Liver (tissue), 9 donors: ENCODE data around the gene ARL5B. TPM values are rescaled to one million over a fixed set of nuclear protein-coding genes. Genes with fewer than 3 reads are reported as not detected.

Experiments
- DNase-seq: peaks from one replicate; pipeline ENCODE4 v3.0.0-alpha.2; 2017; ENCODE audit warnings: low spot score
- H3K27ac ChIP-seq, 2 donors: one replicate each; pipeline ENCODE4 v1.7.0; 2013; ENCODE audit warnings: inconsistent platforms in 2 of 2, low read length in 2 of 2, control low read depth in 1 of 2, low read depth in 1 of 2, mild to moderate bottlenecking in 1 of 2
- H3K27me3 ChIP-seq, 4 donors: one replicate each; pipeline versions ENCODE4 v1.6.1 to v1.7.0; 2013; ENCODE audit warnings: low read length in 3 of 4, inconsistent platforms in 1 of 4, mild to moderate bottlenecking in 1 of 4, moderate library complexity in 1 of 4; ENCODE audit not compliant: control insufficient read depth in 4 of 4, insufficient read depth in 4 of 4
- H3K36me3 ChIP-seq, 4 donors: one replicate each; pipeline versions ENCODE4 v1.6.1 to v1.7.0; 2013; ENCODE audit warnings: low read length in 3 of 4, mild to moderate bottlenecking in 3 of 4, low read depth in 1 of 4, moderate library complexity in 1 of 4; ENCODE audit not compliant: control insufficient read depth in 4 of 4, insufficient read depth in 3 of 4
- H3K4me1 ChIP-seq, 4 donors: one replicate each; pipeline versions ENCODE4 v1.6.1 to v1.7.0; 2013; ENCODE audit warnings: low read length in 3 of 4, mild to moderate bottlenecking in 3 of 4, moderate library complexity in 1 of 4; ENCODE audit not compliant: control insufficient read depth in 4 of 4, insufficient read depth in 4 of 4
- H3K4me3 ChIP-seq, 3 donors: one replicate each; pipeline versions ENCODE4 v1.6.1 to v1.7.0; 2013; ENCODE audit warnings: low read length in 3 of 3, control low read depth in 1 of 3, low read depth in 1 of 3, mild to moderate bottlenecking in 1 of 3
- H3K9ac ChIP-seq, 2 donors: one replicate each; pipeline ENCODE4 v1.7.0; 2013; ENCODE audit warnings: low read length in 2 of 2, mild to moderate bottlenecking in 2 of 2, moderate library complexity in 2 of 2, control low read depth in 1 of 2, low read depth in 1 of 2
- H3K9me3 ChIP-seq, 4 donors: one replicate each; pipeline versions ENCODE4 v1.6.1 to v1.7.0; 2013; ENCODE audit warnings: low read length in 3 of 4; ENCODE audit not compliant: control insufficient read depth in 4 of 4
- FOXA1 ChIP-seq: IDR thresholded peaks from 2 replicates; pipeline ENCODE4 v1.6.1; 2016; ENCODE audit warnings: antibody characterized with exemption
- FOXA2 ChIP-seq: IDR thresholded peaks from 2 replicates; pipeline ENCODE4 v1.6.1; 2016; ENCODE audit warnings: antibody characterized with exemption
- GABPA ChIP-seq, 2 donors: IDR thresholded peaks in 1 of 2; conservative IDR thresholded peaks in 1 of 2; 2 replicates each; pipeline ENCODE4 v1.6.1; 2016; ENCODE audit warnings: antibody characterized with exemption in 2 of 2, mild to moderate bottlenecking in 1 of 2, moderate library complexity in 1 of 2
- HNF4A ChIP-seq, 2 donors: conservative IDR thresholded peaks; 2 replicates each; pipeline ENCODE4 v1.6.1; 2016; ENCODE audit warnings: antibody characterized with exemption in 2 of 2, mild to moderate bottlenecking in 2 of 2
- HNF4G ChIP-seq: IDR thresholded peaks from 2 replicates; pipeline ENCODE4 v1.6.1; 2016; ENCODE audit warnings: antibody characterized with exemption
- JUND ChIP-seq, 2 donors: IDR thresholded peaks; 2 replicates each; pipeline ENCODE4 v1.6.1; 2016; ENCODE audit warnings: antibody characterized with exemption in 2 of 2
- NR2F2 ChIP-seq: IDR thresholded peaks from 2 replicates; pipeline ENCODE4 v1.6.1; 2016; ENCODE audit warnings: antibody characterized with exemption
- RAD21 ChIP-seq, 2 donors: IDR thresholded peaks; 2 replicates each; pipeline ENCODE4 v1.6.1; 2016; ENCODE audit warnings: antibody characterized with exemption in 2 of 2, mild to moderate bottlenecking in 2 of 2
- RXRA ChIP-seq, 2 donors: IDR thresholded peaks; 2 replicates each; pipeline ENCODE4 v1.6.1; 2017 to 2018; ENCODE audit warnings: antibody characterized with exemption in 2 of 2, mild to moderate bottlenecking in 1 of 2
- SP1 ChIP-seq: IDR thresholded peaks from 2 replicates; pipeline ENCODE4 v1.6.1; 2018; ENCODE audit warnings: antibody characterized with exemption, mild to moderate bottlenecking
- TAF1 ChIP-seq: conservative IDR thresholded peaks from 2 replicates; pipeline ENCODE4 v1.6.1; 2016; ENCODE audit warnings: antibody characterized with exemption, mild to moderate bottlenecking
- YY1 ChIP-seq: IDR thresholded peaks from 2 replicates; pipeline ENCODE4 v1.6.1; 2016; ENCODE audit warnings: antibody characterized with exemption, mild to moderate bottlenecking
- WGBS: extraction: QIAGEN DNeasy Blood & Tissue Kit; methylation state at CpG from one replicate; pipeline ENCODE4 v1.1.7; 2013; 5-methylcytosine and 5-hydroxymethylcytosine counted together
- polyA plus RNA-seq, 2 donors: library from polyadenylated mRNA; stranded (reverse) in 1 of 2; unstranded in 1 of 2; fragments of 200-250 nt in 1 of 2; fragments of >200 nt in 1 of 2; fragmentation: Nextera tagmentation in 1 of 2; extraction: Ambion mirVana in 1 of 2; gene quantifications; one replicate each; pipeline versions ENCODE4 v1.2.1 to v1.2.3, GENCODE V29; 2013 to 2015
- total RNA-seq, 2 donors: library from RNA; depleted of rRNA; stranded (reverse); fragments of >200 nt; gene quantifications; one replicate each; pipeline ENCODE4 v1.2.3, GENCODE V29; 2014
- TF ChIP-seq, protein P1 (sequence below): IDR thresholded peaks from 2 replicates; pipeline ENCODE4 v1.6.1; 2016; ENCODE audit warnings: antibody characterized with exemption
- TF ChIP-seq, protein P2 (sequence below): IDR thresholded peaks from 2 replicates; pipeline ENCODE4 v1.6.1; 2016; ENCODE audit warnings: antibody characterized with exemption
- TF ChIP-seq, protein P3 (sequence below): fragments of 150-350 bp; IDR thresholded peaks from 2 replicates; pipeline ENCODE4 v1.5.1; 2017; ENCODE audit warnings: improper control_type of control experiment, low read depth, low read length; ENCODE audit not compliant: missing input control
- TF ChIP-seq, protein P4 (sequence below): IDR thresholded peaks from 2 replicates; pipeline ENCODE4 v1.6.1; 2016; ENCODE audit warnings: antibody characterized with exemption, mild to moderate bottlenecking
- TF ChIP-seq, protein P5 (sequence below): IDR thresholded peaks from 2 replicates; pipeline ENCODE4 v1.6.1; 2016; ENCODE audit warnings: antibody characterized with exemption
- donor health status: healthy.
- donor health status: healthy.
- donor health status: healthy.
- donor health status: healthy.
- donor health status: healthy.

Gene ARL5B
- total and polyA plus RNA-seq, 4 donors = 5.2 to 19.5 (median 12.3) TPM

DNA sequence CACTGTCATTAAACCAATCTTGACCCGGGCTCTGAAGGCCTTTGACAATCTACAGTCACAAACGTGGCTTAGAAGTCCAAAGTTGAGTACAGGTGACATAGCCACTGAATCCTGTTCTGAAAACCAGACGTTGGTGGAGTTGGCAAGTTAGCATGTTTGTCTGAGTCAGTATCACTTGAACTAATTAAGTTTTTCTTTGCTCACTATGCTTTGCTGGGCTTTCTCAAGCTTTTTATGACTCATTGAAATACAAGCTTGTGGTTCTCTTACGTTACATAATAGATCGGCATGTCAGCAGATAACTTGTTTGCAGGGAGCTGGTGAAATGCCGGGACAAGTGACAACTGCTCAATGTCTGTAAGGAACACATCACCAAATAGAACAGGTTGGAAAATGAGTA, 53.8 kb downstream of the ARL5B start:
- H3K4me1 ChIP-seq = no peaks in the 10 kb centered on the region
- TF ChIP-seq JUND (IDR thresholded peaks at IDR 0.05) = no peak
- TF ChIP-seq, protein P1, sequence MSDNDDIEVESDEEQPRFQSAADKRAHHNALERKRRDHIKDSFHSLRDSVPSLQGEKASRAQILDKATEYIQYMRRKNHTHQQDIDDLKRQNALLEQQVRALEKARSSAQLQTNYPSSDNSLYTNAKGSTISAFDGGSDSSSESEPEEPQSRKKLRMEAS = no peak
- TF ChIP-seq HNF4A (conservative IDR thresholded peaks at IDR 0.05) = no peak
- TF ChIP-seq, protein P2, sequence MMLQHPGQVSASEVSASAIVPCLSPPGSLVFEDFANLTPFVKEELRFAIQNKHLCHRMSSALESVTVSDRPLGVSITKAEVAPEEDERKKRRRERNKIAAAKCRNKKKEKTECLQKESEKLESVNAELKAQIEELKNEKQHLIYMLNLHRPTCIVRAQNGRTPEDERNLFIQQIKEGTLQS = no peak
- TF ChIP-seq GABPA (IDR thresholded peaks at IDR 0.05 in 1 of 2, conservative IDR thresholded peaks at IDR 0.05 in 1 of 2) = no peak
- TF ChIP-seq, protein P3, sequence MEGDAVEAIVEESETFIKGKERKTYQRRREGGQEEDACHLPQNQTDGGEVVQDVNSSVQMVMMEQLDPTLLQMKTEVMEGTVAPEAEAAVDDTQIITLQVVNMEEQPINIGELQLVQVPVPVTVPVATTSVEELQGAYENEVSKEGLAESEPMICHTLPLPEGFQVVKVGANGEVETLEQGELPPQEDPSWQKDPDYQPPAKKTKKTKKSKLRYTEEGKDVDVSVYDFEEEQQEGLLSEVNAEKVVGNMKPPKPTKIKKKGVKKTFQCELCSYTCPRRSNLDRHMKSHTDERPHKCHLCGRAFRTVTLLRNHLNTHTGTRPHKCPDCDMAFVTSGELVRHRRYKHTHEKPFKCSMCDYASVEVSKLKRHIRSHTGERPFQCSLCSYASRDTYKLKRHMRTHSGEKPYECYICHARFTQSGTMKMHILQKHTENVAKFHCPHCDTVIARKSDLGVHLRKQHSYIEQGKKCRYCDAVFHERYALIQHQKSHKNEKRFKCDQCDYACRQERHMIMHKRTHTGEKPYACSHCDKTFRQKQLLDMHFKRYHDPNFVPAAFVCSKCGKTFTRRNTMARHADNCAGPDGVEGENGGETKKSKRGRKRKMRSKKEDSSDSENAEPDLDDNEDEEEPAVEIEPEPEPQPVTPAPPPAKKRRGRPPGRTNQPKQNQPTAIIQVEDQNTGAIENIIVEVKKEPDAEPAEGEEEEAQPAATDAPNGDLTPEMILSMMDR = no peak
- no peak for TF ChIP-seq YY1
- no peak for TF ChIP-seq RXRA (IDR thresholded peaks at IDR 0.05)
- TF ChIP-seq RAD21 (IDR thresholded peaks at IDR 0.05) = no peak
- no peak for TF ChIP-seq SP1
- TF ChIP-seq TAF1 = no peak
- no peak for TF ChIP-seq HNF4G
- no peak for TF ChIP-seq NR2F2
- TF ChIP-seq, protein P4, sequence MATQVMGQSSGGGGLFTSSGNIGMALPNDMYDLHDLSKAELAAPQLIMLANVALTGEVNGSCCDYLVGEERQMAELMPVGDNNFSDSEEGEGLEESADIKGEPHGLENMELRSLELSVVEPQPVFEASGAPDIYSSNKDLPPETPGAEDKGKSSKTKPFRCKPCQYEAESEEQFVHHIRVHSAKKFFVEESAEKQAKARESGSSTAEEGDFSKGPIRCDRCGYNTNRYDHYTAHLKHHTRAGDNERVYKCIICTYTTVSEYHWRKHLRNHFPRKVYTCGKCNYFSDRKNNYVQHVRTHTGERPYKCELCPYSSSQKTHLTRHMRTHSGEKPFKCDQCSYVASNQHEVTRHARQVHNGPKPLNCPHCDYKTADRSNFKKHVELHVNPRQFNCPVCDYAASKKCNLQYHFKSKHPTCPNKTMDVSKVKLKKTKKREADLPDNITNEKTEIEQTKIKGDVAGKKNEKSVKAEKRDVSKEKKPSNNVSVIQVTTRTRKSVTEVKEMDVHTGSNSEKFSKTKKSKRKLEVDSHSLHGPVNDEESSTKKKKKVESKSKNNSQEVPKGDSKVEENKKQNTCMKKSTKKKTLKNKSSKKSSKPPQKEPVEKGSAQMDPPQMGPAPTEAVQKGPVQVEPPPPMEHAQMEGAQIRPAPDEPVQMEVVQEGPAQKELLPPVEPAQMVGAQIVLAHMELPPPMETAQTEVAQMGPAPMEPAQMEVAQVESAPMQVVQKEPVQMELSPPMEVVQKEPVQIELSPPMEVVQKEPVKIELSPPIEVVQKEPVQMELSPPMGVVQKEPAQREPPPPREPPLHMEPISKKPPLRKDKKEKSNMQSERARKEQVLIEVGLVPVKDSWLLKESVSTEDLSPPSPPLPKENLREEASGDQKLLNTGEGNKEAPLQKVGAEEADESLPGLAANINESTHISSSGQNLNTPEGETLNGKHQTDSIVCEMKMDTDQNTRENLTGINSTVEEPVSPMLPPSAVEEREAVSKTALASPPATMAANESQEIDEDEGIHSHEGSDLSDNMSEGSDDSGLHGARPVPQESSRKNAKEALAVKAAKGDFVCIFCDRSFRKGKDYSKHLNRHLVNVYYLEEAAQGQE = no peak
- no peak for TF ChIP-seq FOXA2
- TF ChIP-seq, protein P5, sequence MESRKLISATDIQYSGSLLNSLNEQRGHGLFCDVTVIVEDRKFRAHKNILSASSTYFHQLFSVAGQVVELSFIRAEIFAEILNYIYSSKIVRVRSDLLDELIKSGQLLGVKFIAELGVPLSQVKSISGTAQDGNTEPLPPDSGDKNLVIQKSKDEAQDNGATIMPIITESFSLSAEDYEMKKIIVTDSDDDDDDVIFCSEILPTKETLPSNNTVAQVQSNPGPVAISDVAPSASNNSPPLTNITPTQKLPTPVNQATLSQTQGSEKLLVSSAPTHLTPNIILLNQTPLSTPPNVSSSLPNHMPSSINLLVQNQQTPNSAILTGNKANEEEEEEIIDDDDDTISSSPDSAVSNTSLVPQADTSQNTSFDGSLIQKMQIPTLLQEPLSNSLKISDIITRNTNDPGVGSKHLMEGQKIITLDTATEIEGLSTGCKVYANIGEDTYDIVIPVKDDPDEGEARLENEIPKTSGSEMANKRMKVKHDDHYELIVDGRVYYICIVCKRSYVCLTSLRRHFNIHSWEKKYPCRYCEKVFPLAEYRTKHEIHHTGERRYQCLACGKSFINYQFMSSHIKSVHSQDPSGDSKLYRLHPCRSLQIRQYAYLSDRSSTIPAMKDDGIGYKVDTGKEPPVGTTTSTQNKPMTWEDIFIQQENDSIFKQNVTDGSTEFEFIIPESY = no peak
- TF ChIP-seq FOXA1 = no peak
- WGBS = 70% methylated on average over 6 of the region's 6 CpGs
- no peak overlapping the region for H3K27ac ChIP-seq
- H3K4me3 ChIP-seq = no peak overlapping the region
- H3K27me3 ChIP-seq = no peaks in the 10 kb centered on the region
- no peaks in the 10 kb centered on the region for H3K9me3 ChIP-seq
- no peak overlapping the region for H3K9ac ChIP-seq
- no peaks in the 10 kb centered on the region for H3K36me3 ChIP-seq
- no peak for DNase-seq

DNA sequence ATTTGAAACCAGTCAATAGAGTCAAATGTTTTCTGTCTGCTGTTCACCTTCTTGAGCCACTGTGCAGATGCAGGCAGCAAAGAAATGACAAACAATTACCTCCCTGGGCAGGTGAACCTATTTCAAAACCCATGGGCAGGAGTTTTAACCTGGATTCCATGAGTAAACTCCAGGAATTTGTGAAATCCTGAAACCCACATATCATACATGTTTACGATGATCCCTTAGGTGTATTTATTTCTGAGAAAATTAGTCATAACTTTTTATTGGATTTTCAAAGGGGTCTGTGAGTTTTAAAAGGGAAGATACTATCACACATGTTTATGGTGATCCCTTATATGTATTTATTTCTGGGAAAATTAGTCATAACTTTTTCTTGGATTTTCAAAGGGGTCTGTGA, 59.8 kb downstream of the ARL5B start:
- Histone ChIP-seq H3K36me3 (no peaks in the 10 kb centered on the region), H3K4me3 (no peak overlapping the region), H3K27ac (no peak overlapping the region), H3K9me3 (no peaks in the 10 kb centered on the region), H3K4me1 (no peaks in the 10 kb centered on the region), H3K27me3 (peaks cover 0 to 3% (median 0%) of the 10 kb centered on the region in 4 donors), H3K9ac (no peak overlapping the region)
- no peak for TF ChIP-seq GABPA (IDR thresholded peaks at IDR 0.05 in 1 of 2, conservative IDR thresholded peaks at IDR 0.05 in 1 of 2)
- TF ChIP-seq, protein P1 = no peak
- no peak for TF ChIP-seq NR2F2
- TF ChIP-seq, protein P3 = no peak
- 98% methylated on average over 1 of the region's 1 CpG for WGBS
- no peak for DNase-seq
